HPDE6-E6E7 (cell line): Measurements from ENCODE around the gene GIT1.

Experiments used
- DNase-seq: peaks from one replicate; pipeline ENCODE4 v3.0.0; 2011; ENCODE audit warnings: missing footprints; ENCODE audit errors: extremely low spot score

The GIT1 gene

GRCh38 chr17:29593591-29594518 is 4.4 kb upstream of the GIT1 start:
- DNase-seq = no peak

- DNase-seq = no peak
Observed at GRCh38 chr17:29592850-29593551, 3.6 kb upstream of the GIT1 start, which contains the start of gene ANKRD13B. Gene ANKRD13B (plus strand): TSS chr17:29593132. CDS start chr17:29593622, 490 bp downstream.

- DNase-seq = no peak
Observed at GRCh38 chr17:29591737-29592608, 2.5 kb upstream of the GIT1 start.

- no peak for DNase-seq
Observed at GRCh38 chr17:29591146-29591736, 1.8 kb upstream of the GIT1 start.

- DNase-seq = no peak
Observed at GRCh38 chr17:29590411-29591145, 1.1 kb upstream of the GIT1 start.

- DNase-seq = no peak
Observed at GRCh38 chr17:29588562-29589411, 661 bp downstream of the GIT1 start.

GRCh38 chr17:29588017-29588561 is 1.4 kb downstream of the GIT1 start:
- DNase-seq = no peak

- DNase-seq = no peak
Observed at GRCh38 chr17:29587591-29587990, 1.9 kb downstream of the GIT1 start.

- no peak for DNase-seq
Observed at GRCh38 chr17:29586676-29587469, 2.6 kb downstream of the GIT1 start.

GRCh38 chr17:29585080-29585751 is 4.2 kb downstream of the GIT1 start:
- no peak for DNase-seq

GRCh38 chr17:29584452-29585079 is 4.9 kb downstream of the GIT1 start:
- no peak for DNase-seq

- DNase-seq = peak; percentile 80
Observed at GRCh38 chr17:29583324-29584248, 5.9 kb downstream of the GIT1 start.

- no peak for DNase-seq
Observed at GRCh38 chr17:29582772-29583171, 6.7 kb downstream of the GIT1 start.

GRCh38 chr17:29582254-29582765 is 7.1 kb downstream of the GIT1 start:
- DNase-seq = no peak

- peak; percentile 78 for DNase-seq
Observed at GRCh38 chr17:29581583-29582253, 7.7 kb downstream of the GIT1 start.
